GM10266 (cell line): Measurements from ENCODE around the gene DEFB113.

ENCODE experiments used
- DNase-seq: peaks from one replicate; pipeline ENCODE4 v3.0.0; 2012; ENCODE audit errors: extremely low spot score
- TF ChIP-seq, protein P1 (sequence below): IDR thresholded peaks from 2 replicates; pipeline ENCODE4 v1.5.1; 2012; ENCODE audit warnings: mild to moderate bottlenecking, low read depth; ENCODE audit not compliant: control insufficient read depth, insufficient read depth; ENCODE audit errors: missing control alignments

DEFB113 gene

DNA sequence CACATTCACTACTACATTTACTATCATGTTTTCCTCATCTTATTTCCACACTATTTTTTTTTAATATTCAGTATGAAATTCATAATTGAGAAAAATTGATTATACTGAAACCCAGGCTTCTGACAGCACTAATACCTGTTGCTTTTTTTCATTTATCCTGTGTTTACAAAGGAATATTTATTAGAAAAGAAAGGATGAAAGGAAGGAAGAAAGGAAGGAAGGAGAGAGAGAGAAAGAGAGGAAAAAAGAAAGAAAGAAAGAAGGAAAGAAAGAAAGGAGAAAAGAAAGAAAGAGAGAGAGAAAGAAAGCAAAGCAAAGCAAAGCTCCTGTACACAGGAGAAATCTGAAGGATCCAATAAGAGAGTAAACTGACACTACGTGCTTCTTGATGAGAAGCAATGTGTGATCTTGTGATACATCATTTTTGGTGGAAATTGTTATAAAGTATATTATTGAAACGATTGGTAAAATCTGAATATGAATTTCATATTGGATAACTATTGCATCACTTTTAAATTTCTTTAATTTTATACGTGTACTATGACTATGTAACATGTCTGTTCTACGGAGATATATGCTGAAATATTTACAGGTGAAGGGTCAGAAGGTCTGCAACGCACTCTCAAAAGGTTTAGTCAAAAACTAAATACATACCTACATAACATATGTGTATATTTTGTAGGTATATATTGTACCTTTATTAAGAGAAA lies 49.3 kb downstream of the DEFB113 start:
- TF ChIP-seq, protein P1, sequence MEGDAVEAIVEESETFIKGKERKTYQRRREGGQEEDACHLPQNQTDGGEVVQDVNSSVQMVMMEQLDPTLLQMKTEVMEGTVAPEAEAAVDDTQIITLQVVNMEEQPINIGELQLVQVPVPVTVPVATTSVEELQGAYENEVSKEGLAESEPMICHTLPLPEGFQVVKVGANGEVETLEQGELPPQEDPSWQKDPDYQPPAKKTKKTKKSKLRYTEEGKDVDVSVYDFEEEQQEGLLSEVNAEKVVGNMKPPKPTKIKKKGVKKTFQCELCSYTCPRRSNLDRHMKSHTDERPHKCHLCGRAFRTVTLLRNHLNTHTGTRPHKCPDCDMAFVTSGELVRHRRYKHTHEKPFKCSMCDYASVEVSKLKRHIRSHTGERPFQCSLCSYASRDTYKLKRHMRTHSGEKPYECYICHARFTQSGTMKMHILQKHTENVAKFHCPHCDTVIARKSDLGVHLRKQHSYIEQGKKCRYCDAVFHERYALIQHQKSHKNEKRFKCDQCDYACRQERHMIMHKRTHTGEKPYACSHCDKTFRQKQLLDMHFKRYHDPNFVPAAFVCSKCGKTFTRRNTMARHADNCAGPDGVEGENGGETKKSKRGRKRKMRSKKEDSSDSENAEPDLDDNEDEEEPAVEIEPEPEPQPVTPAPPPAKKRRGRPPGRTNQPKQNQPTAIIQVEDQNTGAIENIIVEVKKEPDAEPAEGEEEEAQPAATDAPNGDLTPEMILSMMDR: no peak
- no peak for DNase-seq

DNA sequence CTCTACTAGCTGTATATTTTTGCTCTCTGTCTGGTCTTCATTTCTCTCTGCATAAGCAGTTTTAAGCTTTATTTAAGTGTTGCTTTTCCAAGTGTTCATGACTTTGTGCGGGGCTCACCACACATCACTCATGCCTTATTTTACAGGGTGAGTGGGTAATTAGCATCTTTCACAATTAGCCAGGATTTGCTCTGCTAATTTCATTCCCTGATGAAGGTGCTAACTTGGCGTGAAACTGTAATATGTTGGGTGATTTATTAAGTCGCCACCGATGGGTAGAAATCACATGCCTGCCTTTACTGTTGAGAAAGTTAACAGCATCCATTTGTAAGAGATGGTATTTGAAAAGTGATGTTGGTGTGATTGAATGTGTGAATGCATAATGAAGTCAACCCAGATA lies 50.2 kb downstream of the DEFB113 start:
- no peak for DNase-seq
- TF ChIP-seq, protein P1: no peak

DNA sequence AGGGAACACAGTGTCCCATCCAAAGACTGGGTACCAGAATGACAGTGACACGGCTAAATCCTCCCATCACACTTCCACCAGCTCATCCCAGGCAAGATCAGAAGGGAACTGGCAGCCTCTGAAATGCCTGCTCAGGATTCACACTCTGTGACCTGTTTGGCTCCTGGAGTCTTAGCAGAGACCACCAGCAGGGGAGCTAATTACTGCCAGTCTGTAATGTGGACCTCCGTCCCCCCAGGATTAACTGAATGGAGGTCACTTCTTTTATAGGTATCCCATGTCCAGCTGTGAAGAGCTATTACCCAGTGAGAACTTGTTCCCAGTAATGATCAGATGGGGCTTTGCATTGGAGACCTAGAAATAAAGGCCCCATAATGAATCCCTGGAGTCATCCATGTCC lies 50.6 kb downstream of the DEFB113 start:
- TF ChIP-seq, protein P1: no peak
- no peak for DNase-seq
